GM23338 (cell line): ENCODE data around the gene KMT2C. TPM values are rescaled to one million over a fixed set of nuclear protein-coding genes. Genes with fewer than 3 reads are reported as not detected.

ENCODE experiments used
- ATAC-seq: fragments of 200-7000 bp; cut with Tn5 transposase; 3 replicates; pipeline ENCODE4 v1.9.1; 2020
- DNase-seq: peaks from one replicate; pipeline ENCODE4 v3.0.0-alpha.2; 2015; ENCODE audit warnings: low spot score
- H2AFZ ChIP-seq: fragments of 200-600 bp; sonication (generic); 2 replicates; pipeline ENCODE4 v1.8.0; 2016; ENCODE audit warnings: antibody characterized with exemption, mild to moderate bottlenecking, moderate library complexity
- H3F3A ChIP-seq: fragments of 200-600 bp; sonication (generic); replicated peaks from 2 replicates; pipeline ENCODE4 v1.8.0; 2017; ENCODE audit warnings: antibody characterized with exemption, mixed run types, low read depth
- H3K27ac ChIP-seq: fragments of 200-600 bp; sonication (generic); 2 replicates; pipeline ENCODE4 v1.6.1; 2016; ENCODE audit warnings: low read depth
- H3K27me3 ChIP-seq: fragments of 200-600 bp; sonication (generic); 2 replicates; pipeline ENCODE4 v1.8.0; 2016; ENCODE audit warnings: mild to moderate bottlenecking, mixed run types, moderate library complexity; ENCODE audit not compliant: insufficient read depth
- H3K36me3 ChIP-seq: fragments of 200-600 bp; sonication (generic); 2 replicates; pipeline ENCODE4 v1.8.0; 2016; ENCODE audit warnings: mild to moderate bottlenecking; ENCODE audit not compliant: insufficient read depth
- H3K4me1 ChIP-seq: fragments of 200-600 bp; sonication (generic); 2 replicates; pipeline ENCODE4 v1.8.0; 2016; ENCODE audit warnings: mild to moderate bottlenecking, moderate library complexity; ENCODE audit not compliant: insufficient read depth
- H3K4me2 ChIP-seq: fragments of 200-600 bp; sonication (generic); 2 replicates; pipeline ENCODE4 v1.7.1; 2017; ENCODE audit warnings: mixed run types
- H3K4me3 ChIP-seq: fragments of 200-600 bp; sonication (generic); 2 replicates; pipeline ENCODE4 v1.6.1; 2016; ENCODE audit warnings: mixed run types
- H3K79me2 ChIP-seq: fragments of 200-600 bp; sonication (generic); replicated peaks from 2 replicates; pipeline ENCODE4 v1.8.0; 2017; ENCODE audit warnings: mild to moderate bottlenecking; ENCODE audit not compliant: insufficient read depth
- H3K9me2 ChIP-seq: fragments of 200-600 bp; sonication (generic); 2 replicates; pipeline ENCODE4 v1.8.0; 2017; ENCODE audit not compliant: insufficient read depth
- H4K20me1 ChIP-seq: fragments of 200-600 bp; sonication (generic); replicated peaks from 2 replicates; pipeline ENCODE4 v1.8.0; 2017; ENCODE audit warnings: mild to moderate bottlenecking; ENCODE audit not compliant: insufficient read depth
- H3K27ac Mint-ChIP-seq: 2 replicates; pipeline ENCODE4 v1.8.0; 2020; ENCODE audit warnings: inconsistent platforms, mild to moderate bottlenecking, moderate library complexity, mixed read lengths
- H3K27me3 Mint-ChIP-seq: 3 replicates; pipeline ENCODE4 v1.8.0; 2022; ENCODE audit warnings: low read depth, mild to moderate bottlenecking, moderate library complexity, mixed read lengths, inconsistent platforms; ENCODE audit not compliant: insufficient read depth, poor library complexity
- H3K36me3 Mint-ChIP-seq: 3 replicates; pipeline ENCODE4 v1.8.0; 2021; ENCODE audit warnings: low read depth, mild to moderate bottlenecking, inconsistent platforms, moderate library complexity, mixed read lengths
- H3K4me1 Mint-ChIP-seq: 3 replicates; pipeline ENCODE4 v1.8.0; 2020; ENCODE audit warnings: mild to moderate bottlenecking, inconsistent platforms, mixed read lengths
- H3K4me3 Mint-ChIP-seq: 3 replicates; pipeline ENCODE4 v1.8.0; 2021; ENCODE audit warnings: moderate library complexity, mild to moderate bottlenecking, inconsistent platforms, mixed read lengths
- H3K9me3 Mint-ChIP-seq: 3 replicates; pipeline ENCODE4 v1.8.0; 2020; ENCODE audit warnings: moderate library complexity, mild to moderate bottlenecking, inconsistent platforms, mixed read lengths
- CREB1 ChIP-seq: fragments of 250-450 bp; sonication (Bioruptor Pico); IDR thresholded peaks from 2 replicates; pipeline ENCODE4 v1.5.0; 2020; ENCODE audit warnings: low read depth, mild to moderate bottlenecking, moderate library complexity
- CTCF ChIP-seq, 2 experiments: fragments of 200-600 bp in 1 of 2; sonication (generic) in 1 of 2; conservative IDR thresholded peaks; 2 replicates each; pipeline versions ENCODE4 v1.5.1 to v1.6.1; 2016 to 2017; ENCODE audit warnings: antibody characterized with exemption in 2 of 2, low read depth in 2 of 2, mild to moderate bottlenecking in 2 of 2, moderate library complexity in 1 of 2
- EZH2phosphoT487 ChIP-seq: fragments of 200-600 bp; sonication (generic); IDR thresholded peaks from one replicate; pipeline ENCODE4 v1.8.1; 2018; ENCODE audit warnings: antibody characterized with exemption; ENCODE audit not compliant: unreplicated experiment
- JUNB ChIP-seq: IDR thresholded peaks from one replicate; pipeline ENCODE4 v1.6.1; 2016; ENCODE audit warnings: antibody characterized with exemption; ENCODE audit not compliant: unreplicated experiment
- NANOG ChIP-seq: IDR thresholded peaks from 2 replicates; pipeline ENCODE4 v1.6.1; 2016; ENCODE audit warnings: antibody characterized with exemption, borderline replicate concordance
- STAT1 ChIP-seq: IDR thresholded peaks from one replicate; pipeline ENCODE4 v1.6.1; 2016; ENCODE audit warnings: antibody characterized with exemption; ENCODE audit not compliant: unreplicated experiment
- ZNF331 ChIP-seq: fragments of 250-450 bp; sonication (Bioruptor Pico); IDR thresholded peaks from 2 replicates; pipeline ENCODE4 v1.5.0; 2020; ENCODE audit warnings: low read depth, mild to moderate bottlenecking, moderate library complexity
- polyA plus RNA-seq: library from polyadenylated mRNA; unstranded; fragments of >200 nt; fragmentation: Nextera tagmentation; extraction: Ambion mirVana; gene quantifications from 2 replicates; pipeline ENCODE4 v1.2.1, GENCODE V29; 2016
- total RNA-seq: library from RNA; depleted of rRNA; stranded (reverse); fragments of >200 nt; shearing (Covaris generic); gene quantifications from 2 replicates; pipeline ENCODE4 v1.2.3, GENCODE V29; 2014
- TF ChIP-seq, protein P1 (sequence below): IDR thresholded peaks from 2 replicates; pipeline ENCODE4 v1.6.1; 2016; ENCODE audit warnings: antibody characterized with exemption
- TF ChIP-seq, protein P2 (sequence below): fragments of 250-450 bp; sonication (Bioruptor Pico); IDR thresholded peaks from 2 replicates; pipeline ENCODE4 v1.5.0; 2020; ENCODE audit warnings: mild to moderate bottlenecking, moderate library complexity
- TF ChIP-seq, protein P3 (sequence below): IDR thresholded peaks from one replicate; pipeline ENCODE4 v1.6.1; 2018; ENCODE audit warnings: antibody characterized with exemption; ENCODE audit not compliant: unreplicated experiment

KMT2C gene
- total and polyA plus RNA-seq, 2 experiments from 2014 or later: 11.4 to 39.0 TPM

DNA sequence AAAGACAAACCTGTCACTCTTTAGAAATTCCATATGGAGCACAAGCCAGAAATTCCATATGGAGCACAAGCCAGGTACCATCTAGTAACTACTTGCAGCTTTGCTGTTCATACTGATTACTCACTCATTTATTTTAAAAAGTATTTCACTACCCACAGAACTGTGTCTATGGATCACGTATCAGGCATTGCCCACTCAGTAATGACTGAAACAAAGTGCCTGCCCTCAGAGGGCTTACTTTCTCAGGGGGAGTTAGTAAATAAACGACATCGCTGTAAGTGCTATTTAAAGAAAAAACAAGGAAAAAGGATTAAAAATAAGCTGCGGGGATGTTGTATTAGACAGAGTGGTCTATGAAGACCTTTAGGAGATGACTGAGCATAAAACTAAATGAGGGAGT, 239.4 kb downstream of the KMT2C start:
- peaks cover 8% of the 10 kb centered on the region; the same call in 1 of the 2 replicates for H3K36me3 ChIP-seq
- H2AFZ ChIP-seq: no peak overlapping the region
- ATAC-seq (no peak), DNase-seq (no peak)
- Mint-ChIP-seq H3K9me3 (no peaks in the 10 kb centered on the region), H3K27ac (no peak overlapping the region), H3K4me3 (no peak overlapping the region), H3K4me1 (no peaks in the 10 kb centered on the region), H3K36me3 (peaks cover 7% of the 10 kb centered on the region; the same call in 2 of the 3 replicates), H3K27me3 (no peaks in the 10 kb centered on the region)
- TF ChIP-seq STAT1: no peak
- no peak overlapping the region for H3K27ac ChIP-seq
- no peaks in the 10 kb centered on the region for H4K20me1 ChIP-seq
- no peak overlapping the region for H3K4me2 ChIP-seq
- no peaks in the 10 kb centered on the region for H3K27me3 ChIP-seq
- no peaks in the 10 kb centered on the region for H3F3A ChIP-seq
- H3K4me1 ChIP-seq: no peaks in the 10 kb centered on the region
- no peaks in the 10 kb centered on the region for H3K79me2 ChIP-seq
- H3K4me3 ChIP-seq: no peak overlapping the region
- H3K9me2 ChIP-seq: no peaks in the 10 kb centered on the region

DNA sequence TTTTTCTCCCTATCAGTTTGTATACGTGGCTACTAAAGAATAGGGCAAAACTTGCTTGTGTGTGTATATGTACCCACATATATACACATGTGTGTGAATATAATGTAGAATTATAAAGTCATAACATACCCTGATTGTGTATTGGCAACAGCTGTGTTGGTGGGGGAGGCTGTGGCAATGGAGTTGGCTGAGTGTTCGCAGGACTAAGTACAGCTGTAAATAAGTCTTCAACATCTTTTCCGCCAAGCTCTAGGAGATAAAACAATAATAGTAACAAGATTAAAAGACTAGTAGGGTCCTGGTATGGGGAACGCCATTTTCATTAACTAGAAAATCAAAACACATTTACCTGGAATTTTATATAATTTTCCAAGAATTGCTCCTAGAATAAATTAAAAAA, 241.9 kb downstream of the KMT2C start:
- Histone ChIP-seq H2AFZ (no peak overlapping the region), H3K36me3 (peaks cover 8% of the 10 kb centered on the region; the same call in 1 of the 2 replicates), H3K9me2 (no peaks in the 10 kb centered on the region), H4K20me1 (no peaks in the 10 kb centered on the region), H3K27ac (no peak overlapping the region), H3K4me1 (no peaks in the 10 kb centered on the region), H3K4me3 (no peak overlapping the region), H3K27me3 (no peaks in the 10 kb centered on the region), H3F3A (no peaks in the 10 kb centered on the region), H3K4me2 (no peak overlapping the region), H3K79me2 (no peaks in the 10 kb centered on the region)
- H3K27me3 Mint-ChIP-seq: no peaks in the 10 kb centered on the region
- DNase-seq: no peak
- H3K4me1 Mint-ChIP-seq: no peaks in the 10 kb centered on the region
- H3K9me3 Mint-ChIP-seq: no peaks in the 10 kb centered on the region
- no peak overlapping the region for H3K27ac Mint-ChIP-seq
- peaks cover 7% of the 10 kb centered on the region; the same call in 2 of the 3 replicates for H3K36me3 Mint-ChIP-seq
- ATAC-seq: no peak
- no peak overlapping the region for H3K4me3 Mint-ChIP-seq
- TF ChIP-seq JUNB (no peak), CREB1 (CRISPR knock-in tag) (no peak), CTCF (conservative IDR thresholded peaks at IDR 0.05; ENCODE audit: low read depth in 2 of 2) (no peak), EZH2phosphoT487 (no peak), NANOG (no peak), ZNF331 (CRISPR knock-in tag) (no peak)
- TF ChIP-seq, protein P1, sequence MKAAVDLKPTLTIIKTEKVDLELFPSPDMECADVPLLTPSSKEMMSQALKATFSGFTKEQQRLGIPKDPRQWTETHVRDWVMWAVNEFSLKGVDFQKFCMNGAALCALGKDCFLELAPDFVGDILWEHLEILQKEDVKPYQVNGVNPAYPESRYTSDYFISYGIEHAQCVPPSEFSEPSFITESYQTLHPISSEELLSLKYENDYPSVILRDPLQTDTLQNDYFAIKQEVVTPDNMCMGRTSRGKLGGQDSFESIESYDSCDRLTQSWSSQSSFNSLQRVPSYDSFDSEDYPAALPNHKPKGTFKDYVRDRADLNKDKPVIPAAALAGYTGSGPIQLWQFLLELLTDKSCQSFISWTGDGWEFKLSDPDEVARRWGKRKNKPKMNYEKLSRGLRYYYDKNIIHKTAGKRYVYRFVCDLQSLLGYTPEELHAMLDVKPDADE: no peak
- TF ChIP-seq, protein P2, sequence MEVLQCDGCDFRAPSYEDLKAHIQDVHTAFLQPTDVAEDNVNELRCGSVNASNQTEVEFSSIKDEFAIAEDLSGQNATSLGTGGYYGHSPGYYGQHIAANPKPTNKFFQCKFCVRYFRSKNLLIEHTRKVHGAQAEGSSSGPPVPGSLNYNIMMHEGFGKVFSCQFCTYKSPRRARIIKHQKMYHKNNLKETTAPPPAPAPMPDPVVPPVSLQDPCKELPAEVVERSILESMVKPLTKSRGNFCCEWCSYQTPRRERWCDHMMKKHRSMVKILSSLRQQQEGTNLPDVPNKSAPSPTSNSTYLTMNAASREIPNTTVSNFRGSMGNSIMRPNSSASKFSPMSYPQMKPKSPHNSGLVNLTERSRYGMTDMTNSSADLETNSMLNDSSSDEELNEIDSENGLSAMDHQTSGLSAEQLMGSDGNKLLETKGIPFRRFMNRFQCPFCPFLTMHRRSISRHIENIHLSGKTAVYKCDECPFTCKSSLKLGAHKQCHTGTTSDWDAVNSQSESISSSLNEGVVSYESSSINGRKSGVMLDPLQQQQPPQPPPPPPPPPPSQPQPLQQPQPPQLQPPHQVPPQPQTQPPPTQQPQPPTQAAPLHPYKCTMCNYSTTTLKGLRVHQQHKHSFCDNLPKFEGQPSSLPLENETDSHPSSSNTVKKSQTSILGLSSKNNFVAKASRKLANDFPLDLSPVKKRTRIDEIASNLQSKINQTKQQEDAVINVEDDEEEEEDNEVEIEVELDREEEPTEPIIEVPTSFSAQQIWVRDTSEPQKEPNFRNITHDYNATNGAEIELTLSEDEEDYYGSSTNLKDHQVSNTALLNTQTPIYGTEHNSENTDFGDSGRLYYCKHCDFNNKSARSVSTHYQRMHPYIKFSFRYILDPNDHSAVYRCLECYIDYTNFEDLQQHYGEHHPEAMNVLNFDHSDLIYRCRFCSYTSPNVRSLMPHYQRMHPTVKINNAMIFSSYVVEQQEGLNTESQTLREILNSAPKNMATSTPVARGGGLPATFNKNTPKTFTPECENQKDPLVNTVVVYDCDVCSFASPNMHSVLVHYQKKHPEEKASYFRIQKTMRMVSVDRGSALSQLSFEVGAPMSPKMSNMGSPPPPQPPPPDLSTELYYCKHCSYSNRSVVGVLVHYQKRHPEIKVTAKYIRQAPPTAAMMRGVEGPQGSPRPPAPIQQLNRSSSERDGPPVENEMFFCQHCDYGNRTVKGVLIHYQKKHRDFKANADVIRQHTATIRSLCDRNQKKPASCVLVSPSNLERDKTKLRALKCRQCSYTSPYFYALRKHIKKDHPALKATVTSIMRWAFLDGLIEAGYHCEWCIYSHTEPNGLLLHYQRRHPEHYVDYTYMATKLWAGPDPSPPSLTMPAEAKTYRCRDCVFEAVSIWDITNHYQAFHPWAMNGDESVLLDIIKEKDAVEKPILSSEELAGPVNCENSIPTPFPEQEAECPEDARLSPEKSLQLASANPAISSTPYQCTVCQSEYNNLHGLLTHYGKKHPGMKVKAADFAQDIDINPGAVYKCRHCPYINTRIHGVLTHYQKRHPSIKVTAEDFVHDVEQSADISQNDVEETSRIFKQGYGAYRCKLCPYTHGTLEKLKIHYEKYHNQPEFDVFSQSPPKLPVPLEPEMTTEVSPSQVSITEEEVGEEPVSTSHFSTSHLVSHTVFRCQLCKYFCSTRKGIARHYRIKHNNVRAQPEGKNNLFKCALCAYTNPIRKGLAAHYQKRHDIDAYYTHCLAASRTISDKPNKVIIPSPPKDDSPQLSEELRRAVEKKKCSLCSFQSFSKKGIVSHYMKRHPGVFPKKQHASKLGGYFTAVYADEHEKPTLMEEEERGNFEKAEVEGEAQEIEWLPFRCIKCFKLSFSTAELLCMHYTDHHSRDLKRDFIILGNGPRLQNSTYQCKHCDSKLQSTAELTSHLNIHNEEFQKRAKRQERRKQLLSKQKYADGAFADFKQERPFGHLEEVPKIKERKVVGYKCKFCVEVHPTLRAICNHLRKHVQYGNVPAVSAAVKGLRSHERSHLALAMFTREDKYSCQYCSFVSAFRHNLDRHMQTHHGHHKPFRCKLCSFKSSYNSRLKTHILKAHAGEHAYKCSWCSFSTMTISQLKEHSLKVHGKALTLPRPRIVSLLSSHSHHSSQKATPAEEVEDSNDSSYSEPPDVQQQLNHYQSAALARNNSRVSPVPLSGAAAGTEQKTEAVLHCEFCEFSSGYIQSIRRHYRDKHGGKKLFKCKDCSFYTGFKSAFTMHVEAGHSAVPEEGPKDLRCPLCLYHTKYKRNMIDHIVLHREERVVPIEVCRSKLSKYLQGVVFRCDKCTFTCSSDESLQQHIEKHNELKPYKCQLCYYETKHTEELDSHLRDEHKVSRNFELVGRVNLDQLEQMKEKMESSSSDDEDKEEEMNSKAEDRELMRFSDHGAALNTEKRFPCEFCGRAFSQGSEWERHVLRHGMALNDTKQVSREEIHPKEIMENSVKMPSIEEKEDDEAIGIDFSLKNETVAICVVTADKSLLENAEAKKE: no peak
- TF ChIP-seq, protein P3, sequence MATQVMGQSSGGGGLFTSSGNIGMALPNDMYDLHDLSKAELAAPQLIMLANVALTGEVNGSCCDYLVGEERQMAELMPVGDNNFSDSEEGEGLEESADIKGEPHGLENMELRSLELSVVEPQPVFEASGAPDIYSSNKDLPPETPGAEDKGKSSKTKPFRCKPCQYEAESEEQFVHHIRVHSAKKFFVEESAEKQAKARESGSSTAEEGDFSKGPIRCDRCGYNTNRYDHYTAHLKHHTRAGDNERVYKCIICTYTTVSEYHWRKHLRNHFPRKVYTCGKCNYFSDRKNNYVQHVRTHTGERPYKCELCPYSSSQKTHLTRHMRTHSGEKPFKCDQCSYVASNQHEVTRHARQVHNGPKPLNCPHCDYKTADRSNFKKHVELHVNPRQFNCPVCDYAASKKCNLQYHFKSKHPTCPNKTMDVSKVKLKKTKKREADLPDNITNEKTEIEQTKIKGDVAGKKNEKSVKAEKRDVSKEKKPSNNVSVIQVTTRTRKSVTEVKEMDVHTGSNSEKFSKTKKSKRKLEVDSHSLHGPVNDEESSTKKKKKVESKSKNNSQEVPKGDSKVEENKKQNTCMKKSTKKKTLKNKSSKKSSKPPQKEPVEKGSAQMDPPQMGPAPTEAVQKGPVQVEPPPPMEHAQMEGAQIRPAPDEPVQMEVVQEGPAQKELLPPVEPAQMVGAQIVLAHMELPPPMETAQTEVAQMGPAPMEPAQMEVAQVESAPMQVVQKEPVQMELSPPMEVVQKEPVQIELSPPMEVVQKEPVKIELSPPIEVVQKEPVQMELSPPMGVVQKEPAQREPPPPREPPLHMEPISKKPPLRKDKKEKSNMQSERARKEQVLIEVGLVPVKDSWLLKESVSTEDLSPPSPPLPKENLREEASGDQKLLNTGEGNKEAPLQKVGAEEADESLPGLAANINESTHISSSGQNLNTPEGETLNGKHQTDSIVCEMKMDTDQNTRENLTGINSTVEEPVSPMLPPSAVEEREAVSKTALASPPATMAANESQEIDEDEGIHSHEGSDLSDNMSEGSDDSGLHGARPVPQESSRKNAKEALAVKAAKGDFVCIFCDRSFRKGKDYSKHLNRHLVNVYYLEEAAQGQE: no peak
